Endodermal cell (in vitro differentiated cells): ENCODE data around the gene IL18BP. TPM values are rescaled to one million over a fixed set of nuclear protein-coding genes. Genes with fewer than 3 reads are reported as not detected.

ENCODE experiments used
- DNase-seq: peaks from one replicate; pipeline ENCODE4 v3.0.0-alpha.2; 2017
- H3K27ac ChIP-seq: 2 replicates; pipeline ENCODE4 v1.5.1; 2013; ENCODE audit warnings: mild to moderate bottlenecking, low read depth, low read length, moderate library complexity
- H3K27me3 ChIP-seq: 2 replicates; pipeline ENCODE4 v1.6.1; 2013; ENCODE audit warnings: mild to moderate bottlenecking, low read length, moderate library complexity; ENCODE audit not compliant: insufficient read depth, control insufficient read depth, poor library complexity, severe bottlenecking
- H3K36me3 ChIP-seq: 2 replicates; pipeline ENCODE4 v1.7.0; 2013; ENCODE audit warnings: mild to moderate bottlenecking, low read length, moderate library complexity; ENCODE audit not compliant: control insufficient read depth, insufficient read depth
- H3K4me1 ChIP-seq: one replicate; pipeline ENCODE4 v1.7.0; 2013; ENCODE audit warnings: low read length; ENCODE audit not compliant: control insufficient read depth, insufficient read depth
- H3K4me3 ChIP-seq: 2 replicates; pipeline ENCODE4 v1.5.1; 2013; ENCODE audit warnings: mild to moderate bottlenecking, low read length, moderate library complexity
- H3K9ac ChIP-seq: 2 replicates; pipeline ENCODE4 v1.6.1; 2013; ENCODE audit warnings: mild to moderate bottlenecking, low read length, moderate library complexity; ENCODE audit not compliant: poor library complexity, severe bottlenecking; ENCODE audit errors: extremely low read depth
- H3K9me3 ChIP-seq: 2 replicates; pipeline ENCODE4 v1.6.1; 2013; ENCODE audit warnings: mild to moderate bottlenecking, low read length, moderate library complexity; ENCODE audit not compliant: control insufficient read depth
- H3K27ac Mint-ChIP-seq: 2 replicates; pipeline ENCODE4 v1.8.0; 2020; ENCODE audit warnings: mixed read lengths
- H3K27me3 Mint-ChIP-seq: 2 replicates; pipeline ENCODE4 v1.8.0; 2021; ENCODE audit warnings: mild to moderate bottlenecking, mixed read lengths; ENCODE audit not compliant: insufficient read depth
- H3K36me3 Mint-ChIP-seq: 2 replicates; pipeline ENCODE4 v1.8.0; 2020; ENCODE audit warnings: low read depth, mixed read lengths
- H3K4me1 Mint-ChIP-seq: 2 replicates; pipeline ENCODE4 v1.8.0; 2020; ENCODE audit warnings: mixed read lengths
- H3K4me3 Mint-ChIP-seq: 2 replicates; pipeline ENCODE4 v1.8.0; 2020; ENCODE audit warnings: mild to moderate bottlenecking, moderate library complexity, mixed read lengths
- H3K9me3 Mint-ChIP-seq: 2 replicates; pipeline ENCODE4 v1.8.0; 2020; ENCODE audit warnings: mild to moderate bottlenecking, mixed read lengths
- WGBS, 2 experiments: methylation state at CpG; one replicate each; pipeline versions ENCODE4 v1.1.5 to v1.1.7; 2013; ENCODE audit warnings: missing lambda C conversion rate in 2 of 2, mixed read lengths in 1 of 2; ENCODE audit not compliant: insufficient coverage in 1 of 2, insufficient read length in 1 of 2; 5-methylcytosine and 5-hydroxymethylcytosine counted together
- total RNA-seq, 2 donors: library from RNA; stranded (reverse); fragmentation: NEBNext Ultra II Directional in 1 of 2; extraction: Animal tissue kit (Norgen Biotek cat#: 25700) in 1 of 2; gene quantifications; 2 replicates in 1 of 2; 3 replicates in 1 of 2; pipeline ENCODE4 v1.2.1, GENCODE V29; 2021
- TF ChIP-seq, protein P1 (sequence below): fragments of 200-600 bp; sonication (generic); conservative IDR thresholded peaks from 2 replicates; pipeline ENCODE4 v1.5.0; 2021; ENCODE audit warnings: antibody characterized with exemption, mild to moderate bottlenecking

Gene IL18BP
- total RNA-seq, 2 donors from 2014 or later: 10.8 to 13.0 TPM

DNA sequence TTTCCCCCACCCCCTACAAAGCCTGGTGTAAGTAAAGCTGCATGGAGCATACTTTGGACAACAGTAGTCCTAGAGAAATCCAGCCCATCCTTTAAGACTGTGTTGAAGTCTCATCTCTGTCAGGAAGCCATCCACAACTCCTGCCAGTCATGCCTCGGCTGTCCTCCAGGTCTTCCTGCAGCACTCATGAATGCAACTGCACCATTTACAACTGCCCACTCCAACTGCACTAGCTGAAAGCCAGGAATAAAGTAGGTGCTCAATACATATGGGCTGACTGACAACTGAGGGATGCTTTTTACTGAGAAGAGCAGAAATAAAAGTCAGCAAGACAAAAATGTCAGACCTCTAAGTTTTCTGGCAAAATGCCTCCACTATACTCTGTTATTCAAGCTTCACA is 27.4 kb downstream of the IL18BP start:
- H3K36me3 ChIP-seq: peaks cover 64% of the 10 kb centered on the region
- peak overlapping the region; percentile 47 for H3K27ac ChIP-seq
- no peak overlapping the region for H3K9ac ChIP-seq
- Mint-ChIP-seq H3K4me1 (peaks cover 11% of the 10 kb centered on the region), H3K4me3 (no peak overlapping the region), H3K27me3 (no peaks in the 10 kb centered on the region), H3K36me3 (peaks cover 52% of the 10 kb centered on the region), H3K9me3 (no peaks in the 10 kb centered on the region), H3K27ac (no peak overlapping the region)
- TF ChIP-seq, protein P1, sequence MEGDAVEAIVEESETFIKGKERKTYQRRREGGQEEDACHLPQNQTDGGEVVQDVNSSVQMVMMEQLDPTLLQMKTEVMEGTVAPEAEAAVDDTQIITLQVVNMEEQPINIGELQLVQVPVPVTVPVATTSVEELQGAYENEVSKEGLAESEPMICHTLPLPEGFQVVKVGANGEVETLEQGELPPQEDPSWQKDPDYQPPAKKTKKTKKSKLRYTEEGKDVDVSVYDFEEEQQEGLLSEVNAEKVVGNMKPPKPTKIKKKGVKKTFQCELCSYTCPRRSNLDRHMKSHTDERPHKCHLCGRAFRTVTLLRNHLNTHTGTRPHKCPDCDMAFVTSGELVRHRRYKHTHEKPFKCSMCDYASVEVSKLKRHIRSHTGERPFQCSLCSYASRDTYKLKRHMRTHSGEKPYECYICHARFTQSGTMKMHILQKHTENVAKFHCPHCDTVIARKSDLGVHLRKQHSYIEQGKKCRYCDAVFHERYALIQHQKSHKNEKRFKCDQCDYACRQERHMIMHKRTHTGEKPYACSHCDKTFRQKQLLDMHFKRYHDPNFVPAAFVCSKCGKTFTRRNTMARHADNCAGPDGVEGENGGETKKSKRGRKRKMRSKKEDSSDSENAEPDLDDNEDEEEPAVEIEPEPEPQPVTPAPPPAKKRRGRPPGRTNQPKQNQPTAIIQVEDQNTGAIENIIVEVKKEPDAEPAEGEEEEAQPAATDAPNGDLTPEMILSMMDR: no peak
- no peak for DNase-seq
- no peaks in the 10 kb centered on the region for H3K9me3 ChIP-seq
- 94% methylated on average over 1 of the region's 1 CpG; no CpG with 5 or more reads in 1 of the 2 experiments for WGBS, 2 experiments
- no peaks in the 10 kb centered on the region for H3K4me1 ChIP-seq
- no peak overlapping the region for H3K4me3 ChIP-seq
- H3K27me3 ChIP-seq: no peaks in the 10 kb centered on the region

DNA sequence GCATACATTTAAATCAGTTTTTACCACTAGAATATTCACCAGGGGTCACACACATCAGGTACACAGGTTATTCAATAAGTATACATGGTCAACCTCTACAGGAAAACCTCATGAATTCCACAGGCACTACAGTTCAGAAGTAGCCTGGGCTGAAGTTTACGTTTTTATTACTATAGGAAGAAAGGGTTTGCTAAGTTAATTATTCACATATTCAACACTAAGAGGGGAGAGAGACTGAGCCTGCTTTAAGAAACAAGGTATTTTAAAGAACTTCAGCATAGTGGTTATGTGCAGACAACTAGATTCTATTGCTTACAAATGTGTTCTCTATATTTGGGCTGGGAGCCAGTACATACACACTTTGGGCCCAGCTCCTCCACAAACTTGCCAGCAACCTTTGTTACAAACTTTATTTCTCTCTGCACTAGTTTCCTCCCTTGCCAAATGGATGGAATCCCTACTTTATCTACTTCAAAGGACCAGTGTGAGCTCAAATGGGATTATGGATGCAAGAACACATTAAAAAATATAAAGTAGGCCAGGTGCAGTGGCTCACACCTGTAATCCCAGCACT is 31.9 kb downstream of the IL18BP start:
- no peak overlapping the region for H3K27ac Mint-ChIP-seq
- no peaks in the 10 kb centered on the region for H3K4me1 ChIP-seq
- no peaks in the 10 kb centered on the region for H3K27me3 ChIP-seq
- no peak overlapping the region for H3K4me3 Mint-ChIP-seq
- no peak overlapping the region for H3K9ac ChIP-seq
- H3K4me3 ChIP-seq: no peak overlapping the region
- H3K9me3 Mint-ChIP-seq: no peaks in the 10 kb centered on the region
- no CpG with 5 or more reads among the region's 1 CpG for WGBS, 2 experiments
- peaks cover 8% of the 10 kb centered on the region for H3K4me1 Mint-ChIP-seq
- peaks cover 51% of the 10 kb centered on the region for H3K36me3 ChIP-seq
- DNase-seq: no peak
- H3K27ac ChIP-seq: no peak overlapping the region
- H3K9me3 ChIP-seq: no peaks in the 10 kb centered on the region
- H3K36me3 Mint-ChIP-seq: peaks cover 36% of the 10 kb centered on the region
- H3K27me3 Mint-ChIP-seq: no peaks in the 10 kb centered on the region
- TF ChIP-seq, protein P1: no peak

DNA sequence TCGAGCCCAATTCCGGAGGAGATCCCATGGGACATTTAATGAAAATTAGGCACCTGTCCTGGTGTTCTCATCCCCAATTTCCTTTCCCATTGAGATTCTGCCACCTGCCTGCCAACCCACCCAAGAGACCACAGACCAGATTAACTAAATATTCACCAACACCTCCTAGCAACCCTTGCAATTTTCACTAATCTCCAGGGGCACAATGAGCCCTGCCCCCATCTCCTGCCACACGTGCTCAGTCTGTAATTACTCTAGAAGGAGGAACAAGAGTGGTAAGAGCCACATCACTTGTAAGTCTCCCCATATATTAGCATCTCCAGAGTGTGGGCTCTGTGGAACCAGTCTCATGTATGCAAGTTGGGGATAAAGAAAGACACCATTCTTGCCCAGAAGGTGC is 38.0 kb downstream of the IL18BP start:
- H3K4me1 Mint-ChIP-seq: peaks cover 5% of the 10 kb centered on the region
- H3K4me1 ChIP-seq: peaks cover 16% of the 10 kb centered on the region
- no peaks in the 10 kb centered on the region for H3K27me3 ChIP-seq
- H3K27ac ChIP-seq: no peak overlapping the region
- 89% methylated on average over 3 of the region's 3 CpGs for whole genome bisulfite sequencing, 2 experiments
- no peaks in the 10 kb centered on the region for H3K9me3 Mint-ChIP-seq
- H3K27me3 Mint-ChIP-seq: no peaks in the 10 kb centered on the region
- peak overlapping the region; percentile 33 for H3K27ac Mint-ChIP-seq
- peaks cover 30% of the 10 kb centered on the region for H3K36me3 Mint-ChIP-seq
- no peaks in the 10 kb centered on the region for H3K9me3 ChIP-seq
- H3K9ac ChIP-seq: no peak overlapping the region
- TF ChIP-seq, protein P1: no peak
- no peak overlapping the region for H3K4me3 ChIP-seq
- no peak for DNase-seq
- peaks cover 31% of the 10 kb centered on the region for H3K36me3 ChIP-seq
- H3K4me3 Mint-ChIP-seq: no peak overlapping the region
